Measurements from ENCODE around the gene TNFSF15.

Gene TNFSF15

GRCh38 chr9:114787214-114787613 lies 18.6 kb downstream of the TNFSF15 start:
- DNase-seq, result no peak

- no peak for DNase-seq
Measured at GRCh38 chr9:114785866-114786650, 19.8 kb downstream of the TNFSF15 start.

GRCh38 chr9:114784721-114785279 lies 21.0 kb downstream of the TNFSF15 start:
- DNase-seq, result no peak

GRCh38 chr9:114782586-114782985 lies 23.3 kb downstream of the TNFSF15 start:
- no peak for DNase-seq

- DNase-seq, result no peak
Measured at GRCh38 chr9:114779352-114779845, 26.4 kb downstream of the TNFSF15 start.

- peak; percentile 30 for DNase-seq
Measured at GRCh38 chr9:114777821-114778609, 27.8 kb downstream of the TNFSF15 start.

- DNase-seq, result no peak
Measured at GRCh38 chr9:114776683-114777399, 29.0 kb downstream of the TNFSF15 start.

- no peak for DNase-seq
Measured at GRCh38 chr9:114775981-114776380, 29.9 kb downstream of the TNFSF15 start.

- DNase-seq, result no peak
Measured at GRCh38 chr9:114775121-114775520, 30.7 kb downstream of the TNFSF15 start.

- no peak for DNase-seq
Measured at GRCh38 chr9:114774524-114774923, 31.3 kb downstream of the TNFSF15 start.

GRCh38 chr9:114771889-114772288 lies 34.0 kb downstream of the TNFSF15 start:
- DNase-seq, result no peak

GRCh38 chr9:114770991-114771390 lies 34.8 kb downstream of the TNFSF15 start:
- DNase-seq, result no peak

GRCh38 chr9:114769624-114770023 lies 36.2 kb downstream of the TNFSF15 start:
- no peak for DNase-seq

GRCh38 chr9:114763220-114763619 lies 42.6 kb downstream of the TNFSF15 start:
- DNase-seq, result no peak

- no peak for DNase-seq
Measured at GRCh38 chr9:114761523-114761922, 44.3 kb downstream of the TNFSF15 start.

GRCh38 chr9:114759512-114760341 lies 46.1 kb downstream of the TNFSF15 start:
- DNase-seq, result no peak

GRCh38 chr9:114757984-114758383 lies 47.9 kb downstream of the TNFSF15 start:
- DNase-seq, result no peak

GRCh38 chr9:114757395-114757794 lies 48.4 kb downstream of the TNFSF15 start:
- no peak for DNase-seq

GRCh38 chr9:114756920-114757319 lies 48.9 kb downstream of the TNFSF15 start:
- DNase-seq, result no peak

- DNase-seq, result no peak
Measured at GRCh38 chr9:114754581-114754980, 51.3 kb downstream of the TNFSF15 start.

- no peak for DNase-seq
Measured at GRCh38 chr9:114746591-114747346, 59.1 kb downstream of the TNFSF15 start.
